Left lung (tissue), 10 donors: ENCODE data around the gene ATP10B. TPM values are rescaled to one million over a fixed set of nuclear protein-coding genes. Genes with fewer than 3 reads are reported as not detected.

Source experiments
- ATAC-seq: fragments of 200-7000 bp; cut with Tn5 transposase; one replicate; pipeline ENCODE4 v1.9.1; 2020; ENCODE audit warnings: moderate library complexity
- DNase-seq, 4 donors: peaks; one replicate each; pipeline ENCODE4 v3.0.0-alpha.2; 2013 to 2020
- H3K27ac ChIP-seq, 2 donors: fragments of 200-600 bp; sonication (generic) in 1 of 2; one replicate each; pipeline versions ENCODE4 v1.5.0 to v1.8.0; 2020 to 2021
- H3K27me3 ChIP-seq, 2 donors: fragments of 200-600 bp; sonication (generic) in 1 of 2; one replicate each; pipeline versions ENCODE4 v1.5.0 to v1.8.0; 2020 to 2021
- H3K36me3 ChIP-seq, 2 donors: fragments of 200-600 bp; sonication (generic) in 1 of 2; one replicate each; pipeline versions ENCODE4 v1.5.0 to v1.8.0; 2020 to 2021
- H3K4me1 ChIP-seq, 2 donors: fragments of 200-600 bp; one replicate each; pipeline ENCODE4 v1.8.0; 2021
- H3K4me3 ChIP-seq, 2 donors: fragments of 200-600 bp; sonication (generic) in 1 of 2; one replicate each; pipeline versions ENCODE4 v1.5.0 to v1.8.0; 2020 to 2021; ENCODE audit warnings: mild to moderate bottlenecking in 1 of 2
- H3K9me3 ChIP-seq, 2 donors: fragments of 200-600 bp; sonication (generic) in 1 of 2; one replicate each; pipeline versions ENCODE4 v1.5.0 to v1.8.0; 2020 to 2021
- CTCF ChIP-seq, 2 donors: fragments of 200-600 bp; sonication (generic) in 1 of 2; IDR thresholded peaks; one replicate each; pipeline versions ENCODE4 v1.5.0 to v1.8.0; 2021; ENCODE audit warnings: antibody characterized with exemption in 2 of 2
- intact Hi-C, 2 donors: fragments of 100-400 bp; cut with DNase I; formaldehyde crosslinking; loops; one replicate each; pipeline versions ENCODE4 v1.11.2 to v1.14.2; 2022
- polyA plus RNA-seq, 6 donors: library from polyadenylated mRNA; unstranded; fragments of 120-200 nt; gene quantifications; one replicate each; pipeline ENCODE4 v1.2.1, GENCODE V29; 2013; ENCODE audit not compliant: insufficient read length in 6 of 6
- total RNA-seq, 2 donors: library from RNA; stranded (reverse); fragmentation: NEBNext Ultra II Directional; extraction: Animal tissue kit (Norgen Biotek cat#: 25700); gene quantifications; one replicate each; pipeline ENCODE4 v1.2.1, GENCODE V29; 2021
- donor health status: DM: no; HTN: yes; CAD: no.
- donor health status: DM: no; HTN: no; CAD: no.

Gene ATP10B
- total and polyA plus RNA-seq, 8 donors = 0.09 to 0.55 (median 0.37) TPM

GRCh38 chr5:160749682-160750081, 102.3 kb downstream of the ATP10B start:
- Histone ChIP-seq H3K27me3 (no peaks in the 10 kb centered on the region), H3K9me3 (no peaks in the 10 kb centered on the region), H3K4me1 (no peaks in the 10 kb centered on the region), H3K36me3 (no peaks in the 10 kb centered on the region), H3K27ac (no peak overlapping the region), H3K4me3 (no peak overlapping the region)
- ATAC-seq (no peak), DNase-seq (no peak)
- intact Hi-C loops = no loop called here
- no peak for TF ChIP-seq CTCF (IDR thresholded peaks at IDR 0.05)

GRCh38 chr5:160749026-160749425, 103.0 kb downstream of the ATP10B start:
- no peaks in the 10 kb centered on the region for H3K36me3 ChIP-seq
- ATAC-seq (no peak), DNase-seq (no peak)
- H3K4me1 ChIP-seq = no peaks in the 10 kb centered on the region
- H3K27ac ChIP-seq = no peak overlapping the region
- TF ChIP-seq CTCF (IDR thresholded peaks at IDR 0.05) = no peak
- H3K27me3 ChIP-seq = no peaks in the 10 kb centered on the region
- no peaks in the 10 kb centered on the region for H3K9me3 ChIP-seq
- intact Hi-C loops = no loop called here
- H3K4me3 ChIP-seq = no peak overlapping the region

GRCh38 chr5:160747987-160748386, 104.0 kb downstream of the ATP10B start:
- H3K27ac ChIP-seq = no peak overlapping the region
- intact Hi-C loops = no loop called here
- TF ChIP-seq CTCF (IDR thresholded peaks at IDR 0.05) = no peak
- H3K4me3 ChIP-seq = no peak overlapping the region
- H3K9me3 ChIP-seq = no peaks in the 10 kb centered on the region
- ATAC-seq = no peak
- H3K36me3 ChIP-seq = no peaks in the 10 kb centered on the region
- no peak for DNase-seq
- no peaks in the 10 kb centered on the region for H3K27me3 ChIP-seq
- no peaks in the 10 kb centered on the region for H3K4me1 ChIP-seq

GRCh38 chr5:160747559-160747958, 104.5 kb downstream of the ATP10B start:
- Histone ChIP-seq H3K27ac (no peak overlapping the region), H3K4me1 (no peaks in the 10 kb centered on the region), H3K4me3 (no peak overlapping the region), H3K36me3 (no peaks in the 10 kb centered on the region), H3K9me3 (no peaks in the 10 kb centered on the region), H3K27me3 (no peaks in the 10 kb centered on the region)
- DNase-seq = no peak
- no peak for TF ChIP-seq CTCF (IDR thresholded peaks at IDR 0.05)
- intact Hi-C loops = no loop called here
- ATAC-seq = no peak

- intact Hi-C loops = no loop called here
- Histone ChIP-seq H3K4me3 (no peak overlapping the region), H3K9me3 (no peaks in the 10 kb centered on the region), H3K4me1 (no peaks in the 10 kb centered on the region), H3K27me3 (no peaks in the 10 kb centered on the region), H3K27ac (no peak overlapping the region), H3K36me3 (no peaks in the 10 kb centered on the region)
- DNase-seq (no peak), ATAC-seq (no peak)
- no peak for TF ChIP-seq CTCF (IDR thresholded peaks at IDR 0.05)
Observed at GRCh38 chr5:160744268-160745101, 107.5 kb downstream of the ATP10B start.
